22Rv1 (cell line): ENCODE results near the gene CHAC1.

ENCODE experiments used
- CTCF ChIP-seq: fragments of 450-650 bp; IDR thresholded peaks from 2 replicates; pipeline ENCODE4 v1.5.1; 2017; ENCODE audit warnings: mild to moderate bottlenecking
- ZFX ChIP-seq: fragments of 450-650 bp; IDR thresholded peaks from 2 replicates; pipeline ENCODE4 v1.6.1; 2017; ENCODE audit warnings: antibody characterized with exemption, borderline replicate concordance

- TF ChIP-seq CTCF (no peak), ZFX (no peak)
Measured at GRCh38 chr15:40929660-40930429, 23.4 kb upstream of the CHAC1 start.
